Neural progenitor cell (in vitro differentiated cells): ENCODE measurements around the gene C22orf39. TPM values are rescaled to one million over a fixed set of nuclear protein-coding genes. Genes with fewer than 3 reads are reported as not detected.

Experiments used
- DNase-seq: peaks from one replicate; pipeline ENCODE4 v3.0.0-alpha.2; 2016; ENCODE audit warnings: low spot score
- H2AFZ ChIP-seq: fragments of 200-600 bp; sonication (generic); replicated peaks from 2 replicates; pipeline ENCODE4 v1.6.1; 2016; ENCODE audit warnings: antibody characterized with exemption
- H3F3A ChIP-seq: fragments of 200-600 bp; sonication (generic); 2 replicates; pipeline ENCODE4 v1.6.1; 2016; ENCODE audit warnings: antibody characterized with exemption, low read depth
- H3K27ac ChIP-seq: fragments of 200-600 bp; sonication (generic); 2 replicates; pipeline ENCODE4 v1.5.1; 2016; ENCODE audit warnings: mild to moderate bottlenecking
- H3K27me3 ChIP-seq: fragments of 200-600 bp; sonication (generic); 2 replicates; pipeline ENCODE4 v1.6.1; 2016; ENCODE audit warnings: mild to moderate bottlenecking, moderate library complexity
- H3K36me3 ChIP-seq: fragments of 200-600 bp; sonication (generic); 2 replicates; pipeline ENCODE4 v1.5.1; 2016
- H3K4me1 ChIP-seq: fragments of 200-600 bp; sonication (generic); 2 replicates; pipeline ENCODE4 v1.6.1; 2016; ENCODE audit warnings: mixed run types
- H3K4me2 ChIP-seq: fragments of 200-600 bp; sonication (generic); 2 replicates; pipeline ENCODE4 v1.6.1; 2016
- H3K4me3 ChIP-seq: fragments of 200-600 bp; sonication (generic); 2 replicates; pipeline ENCODE4 v1.5.1; 2016
- H3K79me2 ChIP-seq: fragments of 200-600 bp; sonication (generic); 2 replicates; pipeline ENCODE4 v1.6.1; 2016; ENCODE audit warnings: low read depth
- H3K9ac ChIP-seq: fragments of 200-600 bp; sonication (generic); 2 replicates; pipeline ENCODE4 v1.6.1; 2016
- H3K9me3 ChIP-seq: fragments of 200-600 bp; sonication (generic); 2 replicates; pipeline ENCODE4 v1.5.1; 2016; ENCODE audit warnings: low read depth
- H4K20me1 ChIP-seq: fragments of 200-600 bp; sonication (generic); 2 replicates; pipeline ENCODE4 v1.6.1; 2016; ENCODE audit warnings: low read depth
- H3K27ac Mint-ChIP-seq: 3 replicates; pipeline ENCODE4 v1.8.0; 2021; ENCODE audit warnings: mixed read lengths
- H3K27me3 Mint-ChIP-seq: 2 replicates; pipeline ENCODE4 v1.8.0; 2022; ENCODE audit warnings: low read depth, mild to moderate bottlenecking, inconsistent platforms, moderate library complexity, mixed read lengths; ENCODE audit not compliant: insufficient read depth
- H3K36me3 Mint-ChIP-seq: 3 replicates; pipeline ENCODE4 v1.8.0; 2021; ENCODE audit warnings: mixed read lengths
- H3K4me1 Mint-ChIP-seq: 3 replicates; pipeline ENCODE4 v1.8.0; 2021; ENCODE audit warnings: mixed read lengths
- H3K4me3 Mint-ChIP-seq: 3 replicates; pipeline ENCODE4 v1.8.0; 2021; ENCODE audit warnings: mild to moderate bottlenecking, moderate library complexity, mixed read lengths
- H3K9me3 Mint-ChIP-seq: 3 replicates; pipeline ENCODE4 v1.8.0; 2020; ENCODE audit warnings: mixed read lengths
- EZH2 ChIP-seq: fragments of 200-600 bp; sonication (generic); IDR thresholded peaks from 2 replicates; pipeline ENCODE4 v1.6.1; 2017; ENCODE audit warnings: antibody characterized with exemption, mild to moderate bottlenecking, moderate library complexity
- EZH2phosphoT487 ChIP-seq: fragments of 200-600 bp; sonication (generic); IDR thresholded peaks from 2 replicates; pipeline ENCODE4 v1.6.1; 2017; ENCODE audit warnings: antibody characterized with exemption
- total RNA-seq: library from RNA; depleted of rRNA; stranded (reverse); fragments of >200 nt; gene quantifications from 2 replicates; pipeline ENCODE4 v1.2.3, GENCODE V29; 2015; ENCODE audit warnings: low replicate concordance
- TF ChIP-seq, protein P1 (sequence below): fragments of 200-600 bp; sonication (generic); IDR thresholded peaks from 2 replicates; pipeline ENCODE4 v1.5.1; 2017; ENCODE audit warnings: antibody characterized with exemption, mild to moderate bottlenecking

C22orf39 gene
- total RNA-seq, 1 donor from 2014 or later: 49.5 TPM

DNA sequence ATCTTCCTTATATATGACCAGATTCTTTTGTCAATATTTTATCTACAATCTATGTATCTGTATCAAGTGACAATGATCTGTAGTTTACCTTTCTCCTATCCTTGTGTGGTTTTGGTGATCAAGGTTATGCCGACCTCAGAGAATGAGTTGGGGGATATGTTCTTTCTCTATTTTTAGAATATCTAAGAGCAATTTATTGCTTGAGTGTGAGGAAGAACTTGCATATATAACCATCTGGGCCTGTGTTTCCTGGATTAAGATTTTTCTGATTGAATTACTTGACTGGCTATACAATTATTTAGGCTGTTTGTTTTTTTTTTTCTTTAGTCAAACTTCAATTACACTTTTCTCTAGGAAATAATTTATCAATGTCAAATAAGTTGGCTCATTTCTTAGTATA, 14.0 kb upstream of the C22orf39 start:
- no peak overlapping the region for H3K27ac Mint-ChIP-seq
- Histone ChIP-seq H3F3A (no peaks in the 10 kb centered on the region), H3K4me1 (no peaks in the 10 kb centered on the region), H3K27me3 (no peaks in the 10 kb centered on the region), H3K27ac (no peak overlapping the region), H3K9ac (no peak overlapping the region), H2AFZ (no peak overlapping the region), H4K20me1 (peaks cover 7% of the 10 kb centered on the region), H3K4me3 (no peak overlapping the region), H3K79me2 (no peaks in the 10 kb centered on the region), H3K4me2 (no peak overlapping the region), H3K9me3 (no peaks in the 10 kb centered on the region), H3K36me3 (no peaks in the 10 kb centered on the region)
- H3K27me3 Mint-ChIP-seq: peaks cover 2% of the 10 kb centered on the region
- H3K4me3 Mint-ChIP-seq: no peak overlapping the region
- H3K36me3 Mint-ChIP-seq: peaks cover 15% of the 10 kb centered on the region
- H3K9me3 Mint-ChIP-seq: no peaks in the 10 kb centered on the region
- no peak for DNase-seq
- TF ChIP-seq EZH2: no peak
- TF ChIP-seq EZH2phosphoT487: no peak
- TF ChIP-seq, protein P1, sequence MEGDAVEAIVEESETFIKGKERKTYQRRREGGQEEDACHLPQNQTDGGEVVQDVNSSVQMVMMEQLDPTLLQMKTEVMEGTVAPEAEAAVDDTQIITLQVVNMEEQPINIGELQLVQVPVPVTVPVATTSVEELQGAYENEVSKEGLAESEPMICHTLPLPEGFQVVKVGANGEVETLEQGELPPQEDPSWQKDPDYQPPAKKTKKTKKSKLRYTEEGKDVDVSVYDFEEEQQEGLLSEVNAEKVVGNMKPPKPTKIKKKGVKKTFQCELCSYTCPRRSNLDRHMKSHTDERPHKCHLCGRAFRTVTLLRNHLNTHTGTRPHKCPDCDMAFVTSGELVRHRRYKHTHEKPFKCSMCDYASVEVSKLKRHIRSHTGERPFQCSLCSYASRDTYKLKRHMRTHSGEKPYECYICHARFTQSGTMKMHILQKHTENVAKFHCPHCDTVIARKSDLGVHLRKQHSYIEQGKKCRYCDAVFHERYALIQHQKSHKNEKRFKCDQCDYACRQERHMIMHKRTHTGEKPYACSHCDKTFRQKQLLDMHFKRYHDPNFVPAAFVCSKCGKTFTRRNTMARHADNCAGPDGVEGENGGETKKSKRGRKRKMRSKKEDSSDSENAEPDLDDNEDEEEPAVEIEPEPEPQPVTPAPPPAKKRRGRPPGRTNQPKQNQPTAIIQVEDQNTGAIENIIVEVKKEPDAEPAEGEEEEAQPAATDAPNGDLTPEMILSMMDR: no peak
- H3K4me1 Mint-ChIP-seq: no peaks in the 10 kb centered on the region

DNA sequence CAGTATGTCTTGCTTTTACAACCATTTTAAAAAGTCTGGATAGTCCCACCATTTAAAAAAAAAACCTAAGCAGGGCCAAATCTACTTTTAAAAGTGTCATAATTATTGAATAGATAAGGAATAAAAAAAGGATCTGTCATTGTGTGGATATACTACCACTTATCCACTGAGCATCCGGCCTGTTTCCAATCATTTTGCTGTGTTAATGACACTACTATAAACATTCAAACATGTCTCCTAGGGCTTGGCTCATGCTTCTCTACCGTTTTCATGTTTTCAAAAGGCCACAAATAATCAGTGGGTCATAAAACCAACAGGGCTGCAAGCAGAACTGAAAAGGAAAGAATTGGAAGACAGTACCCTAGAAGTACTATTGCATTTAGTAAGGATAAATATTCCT, 12.5 kb upstream of the C22orf39 start:
- TF ChIP-seq, protein P1: no peak
- H3K36me3 ChIP-seq: no peaks in the 10 kb centered on the region
- no peaks in the 10 kb centered on the region for H3K9me3 Mint-ChIP-seq

DNA sequence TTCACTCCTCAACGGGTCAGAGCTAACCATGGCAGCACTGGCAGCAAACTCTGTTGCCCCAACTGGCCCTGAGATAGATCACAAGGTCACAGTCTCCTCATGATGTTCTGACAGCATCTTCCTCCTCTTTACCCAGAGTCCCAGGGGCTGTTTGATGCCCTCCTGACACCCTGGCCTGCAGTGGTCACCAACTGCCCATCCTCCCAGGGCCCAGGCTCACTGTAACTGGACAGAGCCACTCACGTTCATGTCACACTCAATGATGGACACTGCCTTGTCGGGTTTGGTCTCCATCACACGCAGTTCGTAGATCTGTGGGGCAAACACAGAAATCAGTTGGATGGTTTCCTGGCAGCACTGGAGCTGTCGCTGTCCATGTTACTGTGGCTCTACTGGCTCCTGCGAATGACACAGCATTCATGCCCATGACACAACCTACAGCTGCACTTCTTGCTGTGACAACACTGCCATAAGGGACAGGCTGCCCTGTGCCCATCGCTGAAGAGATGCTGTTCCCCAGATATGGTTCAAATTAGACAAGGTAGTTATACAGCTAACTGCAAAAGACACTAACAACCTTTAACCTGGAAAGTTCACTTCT, 10.4 kb upstream of the C22orf39 start:
- peaks cover 23% of the 10 kb centered on the region for H3K36me3 Mint-ChIP-seq
- Histone ChIP-seq H3K9ac (no peak overlapping the region), H3F3A (no peaks in the 10 kb centered on the region), H3K27ac (no peak overlapping the region), H2AFZ (no peak overlapping the region), H3K79me2 (no peaks in the 10 kb centered on the region), H3K36me3 (no peaks in the 10 kb centered on the region), H3K4me2 (no peak overlapping the region), H3K9me3 (no peaks in the 10 kb centered on the region), H4K20me1 (no peaks in the 10 kb centered on the region), H3K4me3 (no peak overlapping the region), H3K27me3 (no peaks in the 10 kb centered on the region), H3K4me1 (no peaks in the 10 kb centered on the region)
- H3K4me1 Mint-ChIP-seq: no peaks in the 10 kb centered on the region
- no peak for DNase-seq
- no peak overlapping the region for H3K27ac Mint-ChIP-seq
- TF ChIP-seq EZH2phosphoT487 (no peak), EZH2 (no peak)
- TF ChIP-seq, protein P1: no peak
- peaks cover 2% of the 10 kb centered on the region for H3K27me3 Mint-ChIP-seq
- no peaks in the 10 kb centered on the region for H3K9me3 Mint-ChIP-seq
- H3K4me3 Mint-ChIP-seq: no peak overlapping the region

More for the DNA sequence above, 12.5 kb upstream of the C22orf39 start:
- Mint-ChIP-seq H3K4me3 (no peak overlapping the region), H3K4me1 (no peaks in the 10 kb centered on the region), H3K36me3 (peaks cover 18% of the 10 kb centered on the region), H3K27ac (no peak overlapping the region), H3K27me3 (peaks cover 2% of the 10 kb centered on the region)
- no peak overlapping the region for H3K9ac ChIP-seq
- DNase-seq: no peak
- H3K4me3 ChIP-seq: no peak overlapping the region
- H3K27me3 ChIP-seq: no peaks in the 10 kb centered on the region
- no peak overlapping the region for H2AFZ ChIP-seq
- no peak overlapping the region for H3K4me2 ChIP-seq
- H3K79me2 ChIP-seq: no peaks in the 10 kb centered on the region
- peaks cover 3% of the 10 kb centered on the region for H4K20me1 ChIP-seq
- no peaks in the 10 kb centered on the region for H3F3A ChIP-seq
- no peak overlapping the region for H3K27ac ChIP-seq
- H3K4me1 ChIP-seq: no peaks in the 10 kb centered on the region
- H3K9me3 ChIP-seq: no peaks in the 10 kb centered on the region
